Occipital lobe (tissue), 2 donors: ENCODE data around the gene HOXA4. TPM values are rescaled to one million over a fixed set of nuclear protein-coding genes. Genes with fewer than 3 reads are reported as not detected.

Experiments
- DNase-seq: peaks from one replicate; lab custom pipeline; 2025; lab: John Stamatoyannopoulos, UW
- total RNA-seq: library from RNA; depleted of rRNA; stranded (reverse); fragments of >200 nt; gene quantifications from one replicate; pipeline ENCODE4 v1.2.3, GENCODE V29; 2014

Gene HOXA4
- total RNA-seq, 1 donor from 2014 or later: not detected

DNA sequence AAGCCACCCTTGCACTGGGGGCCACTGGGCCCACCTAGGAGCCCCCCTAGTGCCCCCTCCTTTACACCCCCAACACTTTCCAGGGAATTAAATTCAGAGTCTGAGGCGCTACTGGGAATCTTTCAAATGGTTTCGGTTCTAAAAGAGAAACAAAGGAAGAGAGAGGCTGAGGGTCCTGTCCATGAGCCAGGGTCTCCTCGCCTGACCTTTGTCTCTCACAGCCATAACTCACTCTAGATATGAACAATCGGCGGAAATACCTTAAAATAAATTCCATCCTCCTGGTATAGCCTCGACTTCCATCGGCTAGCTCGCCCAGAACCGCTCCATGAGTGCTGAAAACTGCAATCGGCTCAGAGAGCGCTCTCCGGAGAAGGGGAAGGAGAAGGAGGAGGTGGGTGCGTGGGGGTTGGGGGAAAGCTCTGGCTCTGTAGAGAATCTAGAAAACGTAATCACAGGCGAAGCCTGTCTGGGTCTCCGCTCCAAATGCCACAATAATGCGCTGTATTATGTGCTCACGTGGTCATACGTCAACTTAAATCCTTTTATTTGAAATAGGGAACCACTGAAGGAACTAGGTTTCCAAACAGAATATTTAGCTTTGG is 12.6 kb downstream of the HOXA4 start:
- no peak for DNase-seq

DNA sequence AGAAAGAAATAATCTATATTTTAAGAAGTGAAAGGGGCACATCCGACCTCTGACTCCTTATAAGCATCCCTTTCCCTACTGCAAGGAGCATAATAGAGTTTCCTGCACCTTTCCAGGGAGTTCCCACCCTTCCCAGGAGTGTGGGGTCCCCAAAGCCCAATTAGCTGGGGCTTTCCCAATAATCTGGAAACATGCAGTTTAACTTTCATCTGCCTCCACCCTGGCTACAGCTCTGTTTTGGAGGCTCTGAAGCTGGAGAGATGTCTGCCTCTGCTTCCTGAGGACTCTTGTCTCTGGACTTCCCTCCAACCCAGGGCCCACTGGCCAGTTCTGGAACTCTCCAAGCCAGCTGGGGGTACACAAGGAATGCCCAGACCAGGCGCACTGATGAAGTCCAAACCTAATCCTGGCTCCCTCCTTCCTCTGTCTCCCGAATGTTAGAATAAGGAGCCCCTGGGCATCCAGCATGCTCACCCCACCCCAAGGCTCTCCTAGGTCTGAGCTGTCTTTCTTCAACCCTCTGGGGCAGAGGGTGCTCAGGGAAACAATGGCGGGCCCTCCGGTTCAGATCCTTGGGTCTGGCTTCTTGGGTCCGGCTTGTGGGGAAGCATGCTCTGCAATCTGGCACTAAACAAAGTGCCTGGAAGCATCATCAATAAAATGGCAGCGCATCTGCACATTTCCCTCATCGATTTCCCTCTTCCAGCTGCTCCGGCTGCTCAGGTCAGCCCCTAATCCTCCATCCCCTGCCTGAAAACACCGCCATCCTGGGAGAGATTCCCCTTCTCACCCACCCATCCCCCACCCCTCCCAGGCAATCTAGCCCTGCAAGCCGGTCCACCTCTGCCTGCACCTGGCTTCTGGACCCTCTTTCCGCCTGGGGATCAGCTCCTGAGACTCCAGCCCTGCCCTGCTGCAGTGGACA is 13.3 kb downstream of the HOXA4 start:
- DNase-seq: no peak

- no peak for DNase-seq
Measured at GRCh38 chr7:27116031-27116961, 14.3 kb downstream of the HOXA4 start.

DNA sequence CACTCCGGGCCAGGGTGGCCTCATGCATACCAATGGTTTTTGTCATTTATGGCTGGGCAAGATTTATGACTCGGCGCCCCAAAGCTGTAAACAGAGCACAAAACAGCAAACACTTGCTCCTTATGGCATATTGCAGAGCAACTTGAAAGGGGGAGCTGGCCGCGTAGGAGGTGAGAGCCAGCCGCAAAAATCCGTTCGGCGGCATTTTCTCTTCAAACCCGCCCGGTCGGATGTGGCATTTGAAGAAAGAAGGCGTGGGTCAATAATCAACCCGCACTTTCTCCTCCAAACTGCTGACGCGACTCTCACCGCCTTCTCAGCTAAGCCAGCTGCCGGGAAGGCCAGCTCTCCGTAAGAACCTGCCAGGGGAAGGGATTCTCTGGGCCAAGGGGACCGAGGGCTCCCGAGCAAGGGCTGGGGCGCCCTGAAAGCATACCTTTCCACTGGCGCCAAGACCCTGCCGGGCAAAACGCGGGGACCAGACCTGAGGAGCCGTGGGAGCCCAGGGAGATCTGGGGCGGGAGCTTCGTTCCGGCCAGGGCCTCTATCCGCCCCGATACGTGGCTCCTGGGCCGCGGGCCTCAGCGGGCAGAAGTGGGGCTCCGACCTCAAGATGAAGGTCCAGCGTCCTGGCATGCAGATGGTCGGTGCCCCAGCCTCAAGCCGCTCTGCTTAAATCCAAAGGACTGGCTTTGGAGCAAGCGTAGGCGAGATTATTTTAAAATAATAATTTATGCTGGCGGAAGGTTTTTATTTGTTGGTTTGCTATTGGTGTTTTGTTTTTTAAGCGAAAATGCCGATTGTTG is 15.1 kb downstream of the HOXA4 start:
- DNase-seq: no peak

GRCh38 chr7:27114881-27115220 is 15.7 kb downstream of the HOXA4 start:
- no peak for DNase-seq

GRCh38 chr7:27113991-27114769 is 16.4 kb downstream of the HOXA4 start:
- DNase-seq: no peak

DNA sequence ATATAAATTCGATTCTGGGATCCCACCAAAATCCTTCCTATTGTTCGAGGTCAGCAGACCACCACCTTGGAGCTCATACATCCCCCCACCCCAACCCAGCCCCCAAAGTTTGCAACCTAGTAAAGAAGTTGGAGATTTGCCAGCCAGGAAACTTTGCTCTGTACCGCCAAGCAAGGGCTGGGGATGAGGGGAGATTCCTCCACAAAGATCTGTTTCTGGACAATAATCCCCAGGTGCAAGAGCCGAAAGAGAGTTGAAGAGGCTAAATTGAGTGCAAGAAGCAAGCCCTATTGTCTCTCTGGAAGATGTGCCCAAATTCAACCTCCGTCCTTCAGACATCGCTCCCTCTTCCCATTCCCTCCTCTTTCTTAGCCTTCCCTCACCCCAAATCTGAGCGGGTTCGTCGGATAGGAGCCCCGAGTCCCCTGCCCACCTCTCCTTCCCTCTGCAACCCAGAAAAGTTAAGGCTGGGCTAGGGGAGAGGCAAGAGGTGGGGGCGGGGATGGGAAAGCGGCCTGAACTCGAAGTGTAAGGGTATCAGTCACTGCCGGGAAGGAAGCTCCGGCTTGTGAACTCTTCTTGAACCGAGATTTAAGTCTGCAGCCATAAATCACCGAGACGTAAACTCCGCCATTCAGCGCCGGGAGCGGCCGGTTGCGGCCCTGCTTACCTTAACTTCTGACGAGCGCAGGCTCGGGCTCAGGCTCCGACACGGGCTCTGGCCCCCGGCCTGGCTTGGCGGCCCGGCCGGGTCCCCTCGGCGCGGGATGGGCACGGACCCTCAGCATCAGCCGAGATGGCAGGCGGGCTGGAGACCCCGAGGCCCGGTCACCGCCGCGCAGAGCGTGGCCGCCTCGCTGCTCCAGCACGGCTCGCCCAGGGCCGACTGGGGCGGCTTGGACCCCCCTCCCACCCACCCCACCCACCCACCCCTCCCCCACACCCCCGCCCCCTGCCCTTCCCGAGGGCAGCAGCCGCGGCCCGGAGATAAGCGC is 17.3 kb downstream of the HOXA4 start:
- DNase-seq: no peak

DNA sequence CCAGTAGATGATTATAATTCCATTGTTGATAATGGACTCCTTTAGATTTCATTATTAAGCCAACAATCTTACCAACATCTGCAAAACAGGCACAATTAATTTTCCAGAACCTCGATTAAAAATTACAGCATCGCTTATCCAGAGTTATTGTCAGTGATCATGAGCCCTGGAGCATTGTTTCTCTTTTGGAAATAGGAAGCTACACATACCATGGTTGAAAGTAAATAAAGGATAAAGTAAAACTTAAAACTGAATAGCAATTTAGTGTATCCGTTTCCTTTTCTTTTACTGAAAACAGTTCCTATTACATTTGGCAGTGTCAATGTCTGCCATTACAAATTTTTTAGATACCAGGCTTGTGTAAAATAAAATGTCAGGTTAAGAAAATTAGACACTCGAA is 18.2 kb downstream of the HOXA4 start:
- DNase-seq: no peak

DNA sequence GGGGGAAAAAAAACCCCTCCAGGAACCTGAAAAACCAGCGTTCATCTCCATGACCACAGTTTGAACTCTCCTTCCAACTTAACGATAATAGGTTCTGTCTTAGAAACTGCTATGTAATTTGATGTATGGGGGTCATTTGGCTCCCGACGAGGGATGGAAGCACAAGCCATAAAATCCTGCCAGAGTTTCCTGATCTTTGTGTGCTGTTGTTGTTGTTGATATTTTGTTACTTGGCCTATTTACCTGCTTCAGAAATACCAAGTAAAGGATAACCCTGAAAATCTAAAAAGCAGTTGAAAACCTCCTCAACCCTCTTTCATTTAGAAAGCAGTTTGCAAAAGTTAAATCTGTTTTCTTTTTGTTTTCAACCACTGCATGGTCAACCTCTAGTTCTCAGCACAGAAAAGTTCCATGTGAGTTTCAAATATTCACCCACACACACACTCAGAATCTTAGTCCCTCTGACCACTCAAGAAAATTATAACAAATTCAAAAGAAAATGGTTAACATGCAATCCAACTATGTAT is 18.7 kb downstream of the HOXA4 start:
- DNase-seq: no peak

- no peak for DNase-seq
Measured at GRCh38 chr7:27111042-27111750, 19.4 kb downstream of the HOXA4 start.

- no peak for DNase-seq
Measured at GRCh38 chr7:27110186-27111031, 20.1 kb downstream of the HOXA4 start.

DNA sequence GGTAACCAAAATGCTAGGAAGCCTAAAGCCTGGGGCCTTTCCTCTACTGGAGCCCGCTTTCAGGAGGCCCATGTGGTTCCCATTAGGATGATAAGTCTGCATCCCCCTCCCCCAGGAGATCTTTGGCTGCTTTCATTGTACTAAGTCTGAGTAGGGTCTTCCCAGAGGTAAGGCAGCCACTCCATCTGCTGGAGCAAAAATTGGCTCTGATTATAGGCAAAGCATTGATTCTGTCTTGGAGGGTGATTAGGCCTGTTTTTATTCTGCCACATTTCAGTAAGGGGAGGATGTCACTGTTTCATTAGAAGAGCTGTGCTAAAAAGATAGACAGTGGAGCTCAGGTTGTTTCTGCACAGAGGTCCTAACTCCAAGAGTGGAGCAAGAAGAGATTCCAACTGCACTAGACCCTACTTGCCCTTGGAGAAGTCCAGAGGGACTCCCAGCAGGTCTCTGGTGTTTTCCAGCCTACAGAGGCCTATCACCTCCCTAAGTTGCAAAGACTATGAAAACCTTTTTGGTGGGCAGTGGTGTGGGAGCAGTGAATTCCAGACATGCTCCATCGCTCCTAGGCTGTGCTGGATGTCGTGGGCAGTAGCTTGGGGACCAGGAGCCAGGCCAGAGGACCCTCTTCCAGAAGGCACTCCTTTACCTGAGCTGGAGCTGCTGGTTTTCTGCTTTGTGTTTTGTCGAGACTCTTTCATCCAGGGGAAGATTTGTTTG is 20.9 kb downstream of the HOXA4 start:
- DNase-seq: no peak

DNA sequence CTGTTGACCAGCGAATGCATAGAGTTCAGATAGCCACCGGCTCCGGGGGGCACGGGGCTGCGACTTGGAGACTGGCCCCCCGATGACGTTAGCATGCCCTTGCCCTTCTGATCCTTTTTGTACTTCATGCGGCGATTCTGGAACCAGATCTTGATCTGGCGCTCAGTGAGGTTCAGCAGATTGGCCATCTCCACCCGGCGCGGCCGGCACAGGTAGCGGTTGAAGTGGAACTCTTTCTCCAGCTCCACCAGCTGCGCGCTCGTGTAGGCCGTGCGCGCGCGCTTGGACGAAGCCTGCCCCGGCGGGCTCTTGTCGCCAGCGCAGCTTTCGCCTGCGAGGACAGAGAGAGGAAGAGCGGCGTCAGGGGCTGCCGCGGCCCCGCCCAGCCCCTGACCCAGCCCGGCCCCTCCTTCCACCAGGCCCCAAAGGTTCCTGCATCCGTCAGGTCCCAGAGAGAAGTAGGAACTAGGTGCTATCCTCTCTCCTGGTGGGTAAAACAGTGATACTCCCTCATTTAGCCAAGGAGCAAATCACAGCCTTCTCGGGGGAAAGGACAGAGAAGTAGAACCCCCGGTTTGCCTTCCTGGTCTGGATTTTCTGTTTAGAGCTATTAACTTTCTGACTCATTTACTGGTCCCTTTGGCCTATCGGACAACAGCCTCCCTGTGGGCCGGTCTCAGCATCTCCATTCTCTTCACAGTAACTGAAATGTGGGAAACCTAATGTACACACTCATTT is 22.0 kb downstream of the HOXA4 start:
- no peak for DNase-seq

GRCh38 chr7:27107391-27108381 is 22.9 kb downstream of the HOXA4 start:
- no peak for DNase-seq

- DNase-seq: no peak
Measured at GRCh38 chr7:27106901-27107240, 23.7 kb downstream of the HOXA4 start.
